ENCODE results near the gene ORAI2.

- TF ChIP-seq EP300 (IDR thresholded peaks at IDR 0.05) (no peak), CTCF (IDR thresholded peaks at IDR 0.05) (no peak), POLR2A (IDR thresholded peaks at IDR 0.05) (no peak)
Observed at GRCh38 chr7:102466097-102466496, 32.7 kb downstream of the ORAI2 start.

Data from tibial nerve (tissue), 4 donors.